GM21381 (cell line): Measurements from ENCODE around the gene PTHLH.
A peak's percentile ranks its signal among the peaks of the same experiment; 100 is the strongest.

Experiments
- ATAC-seq: cut with Tn5 transposase; IDR thresholded peaks from one replicate; pipeline ENCODE4 v1.9.1; 2021; ENCODE audit warnings: mild to moderate bottlenecking, moderate library complexity; ENCODE audit not compliant: unreplicated experiment

Gene PTHLH

DNA sequence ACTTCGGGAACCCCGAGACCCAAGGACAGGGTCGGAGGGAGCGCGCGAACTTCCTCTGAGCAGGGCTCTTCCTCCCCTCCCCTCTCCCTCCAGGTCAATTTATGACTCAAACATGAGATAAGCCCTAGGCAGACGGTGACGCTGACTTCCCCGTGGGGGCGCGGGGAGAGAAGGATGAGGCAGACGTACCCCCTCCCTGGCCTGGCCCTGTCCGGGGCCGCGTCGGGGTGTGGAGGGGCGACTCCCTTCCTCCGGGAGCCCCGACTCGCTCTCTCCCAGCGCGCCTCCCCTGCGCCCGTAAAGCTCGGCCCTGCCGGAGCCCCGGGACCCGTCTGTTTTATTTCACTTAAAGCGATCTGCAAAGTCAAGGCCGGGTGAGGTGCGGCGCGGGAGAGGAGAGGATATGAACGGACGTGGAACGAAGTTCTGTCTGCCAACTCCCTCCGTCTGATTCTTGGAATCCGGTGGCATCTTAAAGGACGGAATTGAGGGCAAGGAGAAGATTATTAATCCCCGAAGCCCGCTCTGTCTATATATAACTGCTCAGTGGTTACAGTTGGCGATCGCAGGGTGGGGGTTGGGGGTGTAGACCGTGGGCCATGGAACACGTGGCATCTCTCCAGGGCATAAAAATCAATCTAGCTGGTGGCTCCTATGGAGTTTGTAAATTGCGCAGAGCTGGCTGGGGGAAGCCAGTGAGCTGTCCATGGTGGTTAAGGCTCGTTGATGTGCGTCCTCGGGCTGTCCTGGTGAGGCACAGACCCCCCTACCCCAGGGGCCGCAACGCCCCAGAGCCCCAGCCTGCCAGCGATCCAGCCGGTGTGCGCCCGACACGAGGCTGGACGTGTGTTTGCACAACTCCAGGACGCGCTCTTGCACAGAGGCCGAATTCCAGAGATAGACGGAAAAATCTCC, 2.9 kb upstream of the PTHLH start:
- ATAC-seq = no peak

DNA sequence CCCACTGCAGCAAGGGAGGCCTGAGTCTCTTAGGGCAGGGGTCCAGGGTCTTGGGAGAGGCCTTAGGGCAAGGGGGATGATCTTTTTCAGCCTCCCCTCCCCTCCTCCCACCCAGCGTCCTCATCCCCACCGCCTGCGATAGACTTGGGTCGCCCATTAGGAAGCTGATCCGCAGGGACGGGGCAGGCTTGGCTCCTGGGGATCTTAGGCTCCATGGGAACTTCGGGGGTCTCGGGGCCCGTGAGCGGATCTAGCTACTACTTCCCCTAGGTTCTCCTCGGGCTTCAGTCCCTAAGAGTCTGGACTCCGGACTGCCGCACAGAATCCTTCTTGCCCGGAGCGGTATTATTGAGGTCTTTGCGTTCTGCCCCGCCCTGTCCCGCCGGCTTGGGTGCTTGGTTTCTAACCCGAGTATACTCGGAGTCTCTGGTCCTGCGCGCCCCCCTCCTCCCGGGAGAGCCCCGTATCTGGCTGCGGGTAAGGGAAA, 2.2 kb upstream of the PTHLH start:
- ATAC-seq = no peak

DNA sequence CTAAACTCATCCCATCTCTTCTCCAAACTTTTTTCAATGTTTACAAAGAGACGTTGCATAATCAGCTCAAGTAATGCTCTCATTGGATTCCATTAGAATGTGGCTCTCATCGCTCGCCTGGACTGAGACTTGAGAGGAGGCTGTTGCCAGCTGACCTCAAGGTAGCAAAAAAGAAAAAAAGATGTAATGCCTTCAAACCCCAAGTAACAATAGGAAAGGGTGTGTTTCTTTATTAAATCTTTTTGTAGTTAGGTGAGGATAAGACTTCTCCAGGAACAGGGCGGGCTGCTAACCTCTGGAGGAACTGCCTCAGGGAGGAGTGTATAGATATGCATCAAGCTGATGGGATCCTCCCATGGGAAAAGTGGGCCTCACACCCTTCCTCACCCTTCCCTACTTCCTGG, 956 bp upstream of the PTHLH start:
- ATAC-seq = no peak

DNA sequence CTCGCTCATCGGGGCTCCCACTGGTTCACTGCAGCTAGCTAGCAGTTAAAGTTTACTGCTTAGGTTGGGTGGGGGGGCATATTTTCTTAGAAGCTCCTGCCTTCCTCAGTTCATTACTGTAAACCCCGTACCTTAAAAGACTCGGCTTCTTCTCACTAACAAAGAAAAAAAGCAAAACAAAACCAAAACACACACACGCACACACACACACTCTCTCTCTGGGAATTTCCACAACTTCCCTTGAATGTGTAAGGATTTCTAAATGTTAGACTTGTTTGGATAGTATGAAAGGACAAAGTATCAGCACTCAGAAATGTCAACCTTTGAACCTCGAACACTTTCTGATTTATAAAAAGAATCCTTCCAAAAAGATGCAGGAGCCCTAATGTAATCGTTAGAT, 927 bp downstream of the PTHLH start:
- ATAC-seq = no peak

DNA sequence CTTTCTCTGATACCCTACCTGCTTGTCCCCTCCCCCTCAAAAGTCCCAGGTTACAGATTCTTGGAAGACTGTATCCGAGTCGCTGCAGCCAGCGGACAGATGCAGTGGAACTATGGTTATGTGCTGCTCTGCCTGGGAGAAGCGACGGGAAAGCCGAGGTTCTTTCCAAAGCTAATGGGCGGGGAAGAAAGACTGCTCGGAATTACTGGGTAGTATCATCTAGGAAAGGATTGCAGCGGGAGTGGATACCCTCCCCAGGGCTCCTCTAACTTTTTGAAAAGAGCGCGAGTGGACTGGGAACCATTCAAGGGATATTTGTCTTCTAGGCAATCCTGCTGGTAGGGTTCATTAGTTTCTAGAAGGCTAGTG, 1.4 kb downstream of the PTHLH start:
- no peak for ATAC-seq

DNA sequence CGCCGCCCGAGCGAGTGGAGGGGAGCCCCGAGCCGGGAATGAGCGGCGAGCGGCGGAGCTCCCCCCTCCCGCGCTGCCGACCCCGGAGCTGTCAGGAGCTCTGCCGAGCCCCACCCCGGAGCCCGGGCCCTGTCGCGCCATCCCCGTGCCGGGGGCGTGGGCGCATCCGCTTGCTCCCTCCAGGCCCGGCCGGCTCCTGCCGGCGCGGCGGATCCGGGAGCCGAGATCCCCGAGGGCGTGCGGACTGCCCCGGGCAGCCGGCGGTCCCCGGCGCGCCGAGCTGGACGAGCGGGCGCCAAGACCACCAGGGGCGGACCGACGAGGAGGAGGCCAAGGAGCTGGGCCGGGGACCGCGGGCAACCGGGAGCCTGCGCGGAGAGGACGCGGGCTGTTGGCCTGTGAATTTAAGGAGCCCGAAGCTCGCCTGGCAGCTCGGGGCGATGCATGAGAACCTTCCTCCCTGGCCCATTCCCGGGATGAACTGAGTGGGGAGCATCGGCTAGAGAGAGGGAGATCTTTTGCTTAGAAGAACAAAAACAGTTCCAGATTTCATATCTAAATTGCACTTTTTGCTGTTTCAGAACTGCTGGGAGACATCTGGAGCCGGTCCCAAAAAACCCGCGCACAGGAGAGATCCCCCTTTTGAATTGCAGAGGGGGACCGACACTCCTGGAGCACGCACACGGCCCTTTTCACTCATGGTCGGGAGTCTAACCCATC, 2.0 kb downstream of the PTHLH start:
- ATAC-seq = peak; percentile 11

DNA sequence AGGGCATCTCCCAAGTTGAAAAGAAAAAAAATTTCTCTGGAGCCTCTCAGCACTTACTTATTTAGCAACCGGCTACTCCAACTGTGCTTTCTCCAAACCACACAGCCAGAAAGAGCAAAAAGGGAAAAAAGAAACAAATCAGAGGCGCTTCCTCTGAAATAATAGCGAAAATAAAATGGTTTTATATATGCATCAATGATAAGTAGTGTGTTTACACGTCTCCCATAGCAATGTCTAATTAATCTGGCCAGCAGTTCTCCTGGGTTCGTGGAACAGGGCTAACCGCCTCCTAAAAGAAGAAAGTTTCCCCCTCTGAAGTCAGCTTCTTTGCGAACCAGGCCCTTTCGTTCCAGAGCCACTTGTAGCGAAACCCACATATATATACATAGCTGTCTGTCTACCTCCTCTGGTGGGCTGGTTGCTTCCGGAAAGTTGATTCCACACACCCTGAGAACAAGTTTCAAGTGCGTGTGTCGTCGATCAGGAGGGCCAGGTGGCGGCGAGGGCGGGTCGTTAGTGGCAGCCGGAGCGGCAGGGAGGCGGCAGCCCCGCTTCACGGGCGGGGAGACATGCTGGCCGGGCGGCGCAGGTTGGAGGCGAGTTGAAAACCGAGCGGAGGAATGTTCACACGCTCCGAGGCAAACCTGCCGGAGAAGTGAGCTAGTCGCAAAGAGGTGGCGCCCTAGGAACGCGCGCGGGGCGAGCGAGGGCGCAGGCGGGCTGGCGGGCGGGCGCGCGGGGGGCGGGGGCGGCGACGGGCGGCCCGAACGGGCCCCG, 2.7 kb downstream of the PTHLH start:
- peak; percentile 80 for ATAC-seq

DNA sequence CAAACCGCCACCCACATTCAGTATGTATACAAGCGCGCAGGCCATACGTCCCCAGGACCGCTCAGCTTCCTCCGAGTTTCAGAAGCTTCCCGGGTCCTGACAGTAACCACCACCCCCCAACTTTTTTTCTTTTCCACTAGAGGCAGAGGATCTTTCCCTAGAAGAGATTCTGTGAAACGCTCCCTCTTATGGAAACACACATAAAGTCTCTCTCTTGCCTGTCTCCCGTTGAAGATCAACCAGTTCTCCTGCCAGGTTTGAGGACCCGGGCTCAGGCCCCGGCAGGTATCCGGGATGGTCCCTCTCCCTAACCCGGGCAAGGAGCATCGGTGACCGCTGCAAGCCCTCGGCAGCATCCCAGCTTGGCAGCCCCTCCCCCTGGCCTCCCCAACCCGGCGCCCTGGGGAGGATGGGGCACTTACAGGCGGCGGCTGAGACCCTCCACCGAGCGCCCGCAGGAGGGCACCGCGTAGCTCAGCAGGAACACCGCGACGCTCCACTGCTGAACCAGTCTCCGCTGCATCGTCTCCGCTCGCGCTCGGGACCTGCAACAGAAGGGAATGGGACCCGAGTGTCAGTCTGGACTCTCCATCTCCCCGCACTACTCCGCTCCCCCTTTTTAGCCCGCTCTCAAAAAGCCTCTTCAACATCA, 3.4 kb downstream of the PTHLH start:
- ATAC-seq = no peak

DNA sequence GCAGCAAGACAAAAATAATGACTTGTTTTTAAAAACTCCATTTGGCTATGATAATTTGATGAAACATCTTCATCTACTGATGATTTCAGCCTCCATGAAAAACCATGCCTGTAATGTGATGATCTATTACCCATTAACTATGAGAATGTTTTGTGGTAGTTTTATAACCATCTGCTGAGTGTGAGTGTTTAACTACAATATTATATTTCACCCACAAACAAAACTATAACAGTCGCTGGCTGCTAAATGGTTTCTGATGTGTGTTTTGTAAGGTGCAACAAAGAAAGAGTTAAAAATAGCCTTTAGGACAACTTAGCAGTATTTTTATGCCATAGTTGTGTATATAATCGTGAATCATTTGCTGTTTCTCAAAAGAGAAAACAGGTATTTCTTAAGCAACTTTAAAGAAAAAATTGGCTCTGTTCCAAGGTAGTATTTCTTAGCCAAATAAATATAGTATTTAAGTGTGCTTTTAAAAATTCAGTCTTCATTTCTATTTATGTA, 4.9 kb downstream of the PTHLH start:
- no peak for ATAC-seq

DNA sequence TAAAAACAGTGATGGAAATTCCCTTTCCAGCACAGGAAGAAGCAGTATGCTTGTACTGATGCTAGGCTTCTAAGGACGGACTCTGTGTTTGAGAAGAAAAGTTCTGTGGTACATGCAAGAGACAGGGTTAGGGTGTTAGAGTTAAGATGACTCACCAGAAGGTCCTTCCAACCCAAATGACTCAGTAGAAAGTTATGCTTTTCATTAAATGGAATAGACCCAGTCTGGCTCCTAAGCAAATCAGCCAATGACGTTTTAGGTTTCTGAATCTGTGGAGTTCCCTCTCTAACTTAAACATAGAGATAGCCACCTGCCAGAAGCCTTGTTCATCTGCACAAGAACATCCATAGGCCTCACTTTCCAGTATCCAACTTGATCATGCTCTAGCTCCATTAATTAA, 5.7 kb downstream of the PTHLH start:
- ATAC-seq = no peak

DNA sequence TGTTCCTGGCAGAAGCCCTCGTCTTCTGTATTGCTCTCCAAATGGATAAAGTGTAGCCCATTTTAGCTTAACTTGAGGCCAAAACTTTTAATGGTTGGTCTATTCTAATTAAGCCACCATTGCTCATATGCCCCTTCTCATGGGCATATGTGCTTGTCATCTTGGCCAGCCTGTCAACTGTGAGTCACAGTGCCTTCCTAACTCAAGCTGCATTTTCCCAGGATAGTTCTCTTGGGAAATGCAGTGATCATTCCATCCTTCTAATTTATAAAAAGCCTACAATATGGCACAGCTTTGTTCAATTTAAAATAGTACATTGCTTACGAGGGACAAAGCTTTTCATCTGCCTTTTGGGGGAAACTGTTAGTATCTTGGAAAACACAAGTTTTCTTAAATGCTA, 6.6 kb downstream of the PTHLH start:
- no peak for ATAC-seq

DNA sequence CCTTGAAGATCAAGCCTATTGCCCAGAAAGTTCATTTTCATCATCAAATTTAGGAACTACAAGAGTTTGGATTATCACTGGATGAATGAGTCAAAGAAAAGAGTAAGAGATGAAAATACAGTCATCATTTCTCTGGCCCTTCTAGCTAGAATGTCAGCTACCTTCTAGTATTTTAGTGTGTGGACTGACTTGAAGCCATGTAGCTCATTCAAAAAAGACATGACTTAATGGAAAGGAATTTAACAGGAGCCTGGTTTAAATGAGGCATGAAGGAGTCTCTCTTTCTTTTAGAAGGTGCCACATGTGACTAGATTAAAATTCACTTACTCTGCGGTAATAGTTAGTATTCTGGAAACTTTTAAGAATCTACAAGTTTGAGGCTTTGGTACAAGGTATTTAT, 7.1 kb downstream of the PTHLH start:
- no peak for ATAC-seq

DNA sequence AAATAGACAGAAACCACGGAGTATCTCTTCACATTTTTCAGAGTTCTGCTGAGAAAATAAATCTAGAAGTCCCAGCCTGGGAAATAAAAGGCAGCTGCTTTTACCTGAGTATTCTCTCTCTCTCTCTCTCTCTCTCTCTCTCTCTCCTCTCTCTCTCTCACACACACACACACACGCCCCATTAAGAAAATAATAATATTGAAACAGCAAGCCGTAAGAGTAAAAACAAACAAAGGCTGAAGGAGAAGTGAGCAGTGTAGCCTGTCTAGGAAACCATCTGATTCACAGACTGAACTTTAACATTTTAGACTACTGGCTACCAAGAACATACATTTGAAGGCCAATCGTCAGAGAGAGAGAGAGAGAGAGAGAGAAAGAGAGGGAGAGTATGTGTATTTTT, 8.4 kb downstream of the PTHLH start:
- no peak for ATAC-seq

DNA sequence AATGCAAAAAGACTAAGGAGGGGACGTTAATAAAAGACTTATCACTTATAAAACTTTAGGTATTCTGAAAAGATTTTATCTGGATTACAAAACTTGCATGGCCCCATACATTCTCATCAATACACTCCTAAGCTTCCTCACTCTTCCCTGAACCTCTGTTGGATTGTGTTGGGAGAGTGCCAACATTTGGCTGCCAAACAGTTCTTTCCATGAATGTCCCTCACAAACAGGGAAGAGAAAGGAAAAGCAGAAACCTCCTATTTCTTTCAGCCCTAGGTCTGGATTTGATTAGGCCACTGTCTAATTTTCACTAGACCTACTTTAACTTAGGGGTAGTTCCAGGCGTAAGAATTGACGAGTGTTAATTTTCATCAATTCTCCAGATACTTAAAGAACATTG, 11.7 kb downstream of the PTHLH start:
- no peak for ATAC-seq

DNA sequence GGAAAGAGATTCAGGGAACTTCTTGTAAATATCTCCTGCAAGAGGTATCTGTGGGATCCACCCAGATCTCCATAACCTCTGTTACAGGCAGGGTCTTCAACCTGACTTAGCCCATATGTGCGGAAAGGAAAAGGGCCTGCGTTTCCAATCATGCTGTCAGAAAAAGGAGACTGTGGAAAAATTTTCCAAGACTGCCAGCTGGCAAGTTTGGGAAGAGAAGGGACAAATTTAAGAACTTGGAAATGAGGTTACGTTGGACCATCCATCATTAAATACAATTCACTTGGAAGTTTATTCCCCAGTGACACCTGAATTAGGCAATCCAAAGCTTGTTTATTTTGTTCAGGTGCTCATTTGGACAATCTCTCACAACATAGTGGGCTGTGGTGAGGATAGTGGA, 13.9 kb downstream of the PTHLH start:
- no peak for ATAC-seq

DNA sequence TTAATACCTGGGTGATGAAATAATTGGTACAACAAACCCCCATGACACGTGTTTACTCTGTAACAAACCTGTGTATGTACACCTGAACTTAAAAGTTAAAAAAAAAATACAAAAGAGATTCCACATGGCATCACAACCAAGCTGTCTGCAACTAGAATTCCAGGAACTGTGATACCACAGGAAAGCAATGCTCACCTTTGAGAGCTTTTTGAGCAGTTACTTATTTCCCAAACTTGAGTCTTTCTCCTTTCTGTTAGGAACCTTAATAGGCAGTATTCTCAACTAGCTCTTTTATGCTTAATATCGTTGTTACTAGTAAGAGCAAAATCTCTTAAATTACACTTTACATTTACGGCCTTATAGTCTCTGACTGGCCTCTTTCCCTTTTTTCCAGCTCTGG, 15.2 kb downstream of the PTHLH start:
- ATAC-seq = no peak

DNA sequence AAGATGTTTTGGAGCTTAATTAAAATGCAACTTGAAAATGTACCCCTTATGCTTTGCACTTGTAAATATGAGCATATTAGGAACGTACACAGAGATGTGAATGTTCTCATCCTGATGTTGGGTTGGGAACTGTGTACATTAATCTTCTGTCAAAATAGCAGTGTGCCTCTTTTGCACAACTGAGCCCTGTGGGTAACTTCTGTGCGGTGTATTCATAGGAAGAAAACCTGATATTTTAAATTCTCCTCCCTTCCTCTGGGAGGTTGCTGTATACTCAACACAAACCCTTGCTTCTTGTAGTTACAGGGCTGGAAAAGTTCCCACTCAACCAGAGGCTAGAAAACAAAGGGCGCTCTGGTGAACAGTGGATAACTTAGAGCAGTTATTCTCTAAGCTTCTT, 18.7 kb downstream of the PTHLH start:
- ATAC-seq = no peak

DNA sequence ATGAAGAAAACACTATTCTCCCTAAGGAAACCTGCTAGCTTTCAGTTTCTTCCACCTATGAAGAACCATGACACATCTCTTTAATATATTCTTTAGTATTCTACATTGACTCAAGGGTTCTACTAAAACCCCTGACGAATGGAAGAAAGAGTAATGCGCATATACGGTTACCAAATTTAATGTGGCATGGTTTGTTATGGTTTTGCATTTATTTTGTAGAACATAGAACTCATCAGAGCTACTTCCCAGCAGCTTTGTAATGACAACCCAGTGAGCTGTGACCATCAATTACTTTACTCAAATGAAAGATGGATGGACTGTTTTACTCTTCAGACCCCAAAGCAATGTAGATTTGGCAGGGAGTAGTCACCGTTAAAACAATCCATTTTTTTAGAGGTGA, 19.2 kb downstream of the PTHLH start:
- no peak for ATAC-seq

DNA sequence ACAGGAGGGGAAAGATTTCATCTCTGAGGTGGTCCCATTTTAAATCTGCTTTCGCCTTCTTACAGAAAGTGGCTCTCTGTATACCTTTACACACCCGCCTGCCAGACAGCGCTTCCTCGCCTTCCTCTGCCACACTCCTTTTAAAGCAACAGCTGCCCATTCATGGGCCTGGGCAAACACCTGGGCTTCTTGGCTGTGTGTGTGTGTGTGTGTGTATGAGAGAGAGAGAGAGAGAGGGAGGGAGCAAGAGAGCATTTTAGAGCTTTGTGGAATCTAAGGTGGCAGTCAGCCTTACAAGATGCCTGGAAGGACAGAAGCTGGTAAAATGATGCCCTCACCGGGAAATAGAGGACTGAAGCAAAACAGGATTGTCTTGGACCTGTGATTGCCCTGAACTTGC, 20.0 kb downstream of the PTHLH start:
- no peak for ATAC-seq

DNA sequence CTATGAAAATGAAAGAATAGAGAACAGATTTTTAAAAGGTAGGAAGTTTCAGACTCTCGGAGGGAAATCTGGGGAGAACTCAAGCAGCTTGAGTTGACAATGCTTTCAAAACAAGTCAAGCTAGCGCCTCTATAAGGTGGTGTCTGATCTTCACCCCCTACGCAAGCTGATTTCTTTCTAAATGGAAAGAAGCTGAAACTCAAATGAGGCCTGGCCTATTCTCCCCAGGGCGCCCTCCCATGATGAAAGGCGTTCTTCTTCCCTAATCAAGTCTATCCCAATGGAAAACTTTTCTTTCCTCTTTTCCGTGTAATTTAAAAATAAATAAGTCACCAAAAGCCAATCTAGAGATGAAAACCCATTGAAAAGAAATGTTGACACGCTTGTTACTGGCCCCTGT, 20.6 kb downstream of the PTHLH start:
- ATAC-seq = no peak

DNA sequence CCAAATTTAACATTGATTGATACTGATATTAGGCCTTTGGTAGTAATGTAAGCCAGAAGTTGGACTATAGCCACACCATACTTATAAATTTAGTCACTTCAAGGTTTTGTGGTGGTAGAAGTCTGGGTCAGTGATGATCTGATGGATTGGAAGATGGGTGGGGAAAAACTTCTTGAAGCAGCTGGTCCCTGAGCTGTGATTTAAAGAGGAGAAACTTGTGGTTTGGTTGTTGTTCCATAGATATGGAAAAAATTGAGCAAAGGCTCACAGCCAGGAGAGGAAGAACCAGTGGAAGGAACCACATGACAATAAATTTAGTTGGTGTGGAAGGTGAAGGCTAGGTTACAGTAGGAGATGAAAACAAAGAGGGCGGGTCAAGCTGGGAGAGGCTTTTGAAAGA, 26.1 kb downstream of the PTHLH start:
- ATAC-seq = no peak
